Liver (tissue), 9 donors: Measurements from ENCODE around the gene PROX1. TPM values are rescaled to one million over a fixed set of nuclear protein-coding genes. Genes with fewer than 3 reads are reported as not detected.

Source experiments
- DNase-seq: peaks from one replicate; pipeline ENCODE4 v3.0.0-alpha.2; 2017; ENCODE audit warnings: low spot score
- H3K27ac ChIP-seq, 2 donors: one replicate each; pipeline ENCODE4 v1.7.0; 2013; ENCODE audit warnings: inconsistent platforms in 2 of 2, low read length in 2 of 2, control low read depth in 1 of 2, low read depth in 1 of 2, mild to moderate bottlenecking in 1 of 2
- H3K27me3 ChIP-seq, 4 donors: one replicate each; pipeline versions ENCODE4 v1.6.1 to v1.7.0; 2013; ENCODE audit warnings: low read length in 3 of 4, inconsistent platforms in 1 of 4, mild to moderate bottlenecking in 1 of 4, moderate library complexity in 1 of 4; ENCODE audit not compliant: control insufficient read depth in 4 of 4, insufficient read depth in 4 of 4
- H3K36me3 ChIP-seq, 4 donors: one replicate each; pipeline versions ENCODE4 v1.6.1 to v1.7.0; 2013; ENCODE audit warnings: low read length in 3 of 4, mild to moderate bottlenecking in 3 of 4, low read depth in 1 of 4, moderate library complexity in 1 of 4; ENCODE audit not compliant: control insufficient read depth in 4 of 4, insufficient read depth in 3 of 4
- H3K4me1 ChIP-seq, 4 donors: one replicate each; pipeline versions ENCODE4 v1.6.1 to v1.7.0; 2013; ENCODE audit warnings: low read length in 3 of 4, mild to moderate bottlenecking in 3 of 4, moderate library complexity in 1 of 4; ENCODE audit not compliant: control insufficient read depth in 4 of 4, insufficient read depth in 4 of 4
- H3K4me3 ChIP-seq, 3 donors: one replicate each; pipeline versions ENCODE4 v1.6.1 to v1.7.0; 2013; ENCODE audit warnings: low read length in 3 of 3, control low read depth in 1 of 3, low read depth in 1 of 3, mild to moderate bottlenecking in 1 of 3
- H3K9ac ChIP-seq, 2 donors: one replicate each; pipeline ENCODE4 v1.7.0; 2013; ENCODE audit warnings: low read length in 2 of 2, mild to moderate bottlenecking in 2 of 2, moderate library complexity in 2 of 2, control low read depth in 1 of 2, low read depth in 1 of 2
- H3K9me3 ChIP-seq, 4 donors: one replicate each; pipeline versions ENCODE4 v1.6.1 to v1.7.0; 2013; ENCODE audit warnings: low read length in 3 of 4; ENCODE audit not compliant: control insufficient read depth in 4 of 4
- EGR1 ChIP-seq, 2 donors: IDR thresholded peaks; 2 replicates each; pipeline ENCODE4 v1.6.1; 2016 to 2018; ENCODE audit warnings: antibody characterized with exemption in 2 of 2, low read depth in 2 of 2
- FOXA2 ChIP-seq: IDR thresholded peaks from 2 replicates; pipeline ENCODE4 v1.6.1; 2016; ENCODE audit warnings: antibody characterized with exemption
- GABPA ChIP-seq, 2 donors: IDR thresholded peaks in 1 of 2; conservative IDR thresholded peaks in 1 of 2; 2 replicates each; pipeline ENCODE4 v1.6.1; 2016; ENCODE audit warnings: antibody characterized with exemption in 2 of 2, mild to moderate bottlenecking in 1 of 2, moderate library complexity in 1 of 2
- HNF4A ChIP-seq, 2 donors: conservative IDR thresholded peaks; 2 replicates each; pipeline ENCODE4 v1.6.1; 2016; ENCODE audit warnings: antibody characterized with exemption in 2 of 2, mild to moderate bottlenecking in 2 of 2
- HNF4G ChIP-seq: IDR thresholded peaks from 2 replicates; pipeline ENCODE4 v1.6.1; 2016; ENCODE audit warnings: antibody characterized with exemption
- JUND ChIP-seq, 2 donors: IDR thresholded peaks; 2 replicates each; pipeline ENCODE4 v1.6.1; 2016; ENCODE audit warnings: antibody characterized with exemption in 2 of 2
- NR2F2 ChIP-seq: IDR thresholded peaks from 2 replicates; pipeline ENCODE4 v1.6.1; 2016; ENCODE audit warnings: antibody characterized with exemption
- RAD21 ChIP-seq, 2 donors: IDR thresholded peaks; 2 replicates each; pipeline ENCODE4 v1.6.1; 2016; ENCODE audit warnings: antibody characterized with exemption in 2 of 2, mild to moderate bottlenecking in 2 of 2
- RXRA ChIP-seq, 2 donors: IDR thresholded peaks; 2 replicates each; pipeline ENCODE4 v1.6.1; 2017 to 2018; ENCODE audit warnings: antibody characterized with exemption in 2 of 2, mild to moderate bottlenecking in 1 of 2
- SP1 ChIP-seq: IDR thresholded peaks from 2 replicates; pipeline ENCODE4 v1.6.1; 2018; ENCODE audit warnings: antibody characterized with exemption, mild to moderate bottlenecking
- TAF1 ChIP-seq: conservative IDR thresholded peaks from 2 replicates; pipeline ENCODE4 v1.6.1; 2016; ENCODE audit warnings: antibody characterized with exemption, mild to moderate bottlenecking
- YY1 ChIP-seq: IDR thresholded peaks from 2 replicates; pipeline ENCODE4 v1.6.1; 2016; ENCODE audit warnings: antibody characterized with exemption, mild to moderate bottlenecking
- WGBS: extraction: QIAGEN DNeasy Blood & Tissue Kit; methylation state at CpG from one replicate; pipeline ENCODE4 v1.1.7; 2013; 5-methylcytosine and 5-hydroxymethylcytosine counted together
- polyA plus RNA-seq, 2 donors: library from polyadenylated mRNA; stranded (reverse) in 1 of 2; unstranded in 1 of 2; fragments of 200-250 nt in 1 of 2; fragments of >200 nt in 1 of 2; fragmentation: Nextera tagmentation in 1 of 2; extraction: Ambion mirVana in 1 of 2; gene quantifications; one replicate each; pipeline versions ENCODE4 v1.2.1 to v1.2.3, GENCODE V29; 2013 to 2015
- total RNA-seq, 2 donors: library from RNA; depleted of rRNA; stranded (reverse); fragments of >200 nt; gene quantifications; one replicate each; pipeline ENCODE4 v1.2.3, GENCODE V29; 2014
- TF ChIP-seq, protein P1 (sequence below): IDR thresholded peaks from 2 replicates; pipeline ENCODE4 v1.6.1; 2016; ENCODE audit warnings: antibody characterized with exemption
- TF ChIP-seq, protein P2 (sequence below): IDR thresholded peaks from 2 replicates; pipeline ENCODE4 v1.6.1; 2016; ENCODE audit warnings: antibody characterized with exemption, mild to moderate bottlenecking
- TF ChIP-seq, protein P3 (sequence below): IDR thresholded peaks from 2 replicates; pipeline ENCODE4 v1.6.1; 2016; ENCODE audit warnings: antibody characterized with exemption
- TF ChIP-seq, protein P4 (sequence below): IDR thresholded peaks from 2 replicates; pipeline ENCODE4 v1.6.1; 2016; ENCODE audit warnings: antibody characterized with exemption
- TF ChIP-seq, protein P5 (sequence below): fragments of 150-350 bp; IDR thresholded peaks from 2 replicates; pipeline ENCODE4 v1.5.1; 2017; ENCODE audit warnings: improper control_type of control experiment, low read depth, low read length; ENCODE audit not compliant: missing input control
- donor health status: healthy.
- donor health status: healthy.
- donor health status: healthy.
- donor health status: healthy.
- donor health status: healthy.

PROX1 gene
- total and polyA plus RNA-seq, 4 donors = 18.3 to 101 (median 31.3) TPM

DNA sequence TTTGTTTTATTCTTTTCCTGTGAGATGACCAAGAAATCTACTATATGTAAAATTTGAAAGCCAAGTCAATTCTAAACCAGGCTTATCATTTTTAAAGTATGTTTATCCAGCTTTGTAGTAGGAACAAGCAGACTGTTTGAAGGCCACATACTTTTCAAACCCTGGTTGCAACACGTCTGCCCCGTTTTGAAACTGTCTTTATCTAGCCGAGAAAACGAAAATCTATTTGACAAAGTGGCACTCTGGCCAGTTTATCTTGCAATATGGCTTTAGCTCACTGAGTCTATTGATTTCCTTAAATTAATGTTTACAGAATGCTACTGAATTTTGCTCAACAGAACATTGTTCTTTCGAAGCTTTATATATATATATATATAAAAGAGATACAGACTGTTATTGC, 39.7 kb downstream of the PROX1 start:
- Histone ChIP-seq H3K9ac (no peak overlapping the region), H3K9me3 (no peaks in the 10 kb centered on the region), H3K36me3 (peaks cover 3 to 36% (median 16%) of the 10 kb centered on the region in 4 donors), H3K4me1 (peaks cover 7 to 78% (median 63%) of the 10 kb centered on the region in 4 donors), H3K27me3 (no peaks in the 10 kb centered on the region), H3K27ac (peak overlapping the region; percentile 50 to 58), H3K4me3 (no peak overlapping the region)
- TF ChIP-seq, protein P1, sequence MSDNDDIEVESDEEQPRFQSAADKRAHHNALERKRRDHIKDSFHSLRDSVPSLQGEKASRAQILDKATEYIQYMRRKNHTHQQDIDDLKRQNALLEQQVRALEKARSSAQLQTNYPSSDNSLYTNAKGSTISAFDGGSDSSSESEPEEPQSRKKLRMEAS = peak; percentile 53
- peak in 1 of 2 donors; percentile 19 for TF ChIP-seq EGR1 (IDR thresholded peaks at IDR 0.05; ENCODE audit: low read depth in 2 of 2)
- peak; percentile 60 to 80 for TF ChIP-seq JUND (IDR thresholded peaks at IDR 0.05)
- no peak for TF ChIP-seq SP1
- TF ChIP-seq GABPA (IDR thresholded peaks at IDR 0.05 in 1 of 2, conservative IDR thresholded peaks at IDR 0.05 in 1 of 2) = no peak
- TF ChIP-seq RXRA (IDR thresholded peaks at IDR 0.05) = peak; percentile 61 to 77
- TF ChIP-seq, protein P2, sequence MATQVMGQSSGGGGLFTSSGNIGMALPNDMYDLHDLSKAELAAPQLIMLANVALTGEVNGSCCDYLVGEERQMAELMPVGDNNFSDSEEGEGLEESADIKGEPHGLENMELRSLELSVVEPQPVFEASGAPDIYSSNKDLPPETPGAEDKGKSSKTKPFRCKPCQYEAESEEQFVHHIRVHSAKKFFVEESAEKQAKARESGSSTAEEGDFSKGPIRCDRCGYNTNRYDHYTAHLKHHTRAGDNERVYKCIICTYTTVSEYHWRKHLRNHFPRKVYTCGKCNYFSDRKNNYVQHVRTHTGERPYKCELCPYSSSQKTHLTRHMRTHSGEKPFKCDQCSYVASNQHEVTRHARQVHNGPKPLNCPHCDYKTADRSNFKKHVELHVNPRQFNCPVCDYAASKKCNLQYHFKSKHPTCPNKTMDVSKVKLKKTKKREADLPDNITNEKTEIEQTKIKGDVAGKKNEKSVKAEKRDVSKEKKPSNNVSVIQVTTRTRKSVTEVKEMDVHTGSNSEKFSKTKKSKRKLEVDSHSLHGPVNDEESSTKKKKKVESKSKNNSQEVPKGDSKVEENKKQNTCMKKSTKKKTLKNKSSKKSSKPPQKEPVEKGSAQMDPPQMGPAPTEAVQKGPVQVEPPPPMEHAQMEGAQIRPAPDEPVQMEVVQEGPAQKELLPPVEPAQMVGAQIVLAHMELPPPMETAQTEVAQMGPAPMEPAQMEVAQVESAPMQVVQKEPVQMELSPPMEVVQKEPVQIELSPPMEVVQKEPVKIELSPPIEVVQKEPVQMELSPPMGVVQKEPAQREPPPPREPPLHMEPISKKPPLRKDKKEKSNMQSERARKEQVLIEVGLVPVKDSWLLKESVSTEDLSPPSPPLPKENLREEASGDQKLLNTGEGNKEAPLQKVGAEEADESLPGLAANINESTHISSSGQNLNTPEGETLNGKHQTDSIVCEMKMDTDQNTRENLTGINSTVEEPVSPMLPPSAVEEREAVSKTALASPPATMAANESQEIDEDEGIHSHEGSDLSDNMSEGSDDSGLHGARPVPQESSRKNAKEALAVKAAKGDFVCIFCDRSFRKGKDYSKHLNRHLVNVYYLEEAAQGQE = peak; percentile 16
- TF ChIP-seq, protein P3, sequence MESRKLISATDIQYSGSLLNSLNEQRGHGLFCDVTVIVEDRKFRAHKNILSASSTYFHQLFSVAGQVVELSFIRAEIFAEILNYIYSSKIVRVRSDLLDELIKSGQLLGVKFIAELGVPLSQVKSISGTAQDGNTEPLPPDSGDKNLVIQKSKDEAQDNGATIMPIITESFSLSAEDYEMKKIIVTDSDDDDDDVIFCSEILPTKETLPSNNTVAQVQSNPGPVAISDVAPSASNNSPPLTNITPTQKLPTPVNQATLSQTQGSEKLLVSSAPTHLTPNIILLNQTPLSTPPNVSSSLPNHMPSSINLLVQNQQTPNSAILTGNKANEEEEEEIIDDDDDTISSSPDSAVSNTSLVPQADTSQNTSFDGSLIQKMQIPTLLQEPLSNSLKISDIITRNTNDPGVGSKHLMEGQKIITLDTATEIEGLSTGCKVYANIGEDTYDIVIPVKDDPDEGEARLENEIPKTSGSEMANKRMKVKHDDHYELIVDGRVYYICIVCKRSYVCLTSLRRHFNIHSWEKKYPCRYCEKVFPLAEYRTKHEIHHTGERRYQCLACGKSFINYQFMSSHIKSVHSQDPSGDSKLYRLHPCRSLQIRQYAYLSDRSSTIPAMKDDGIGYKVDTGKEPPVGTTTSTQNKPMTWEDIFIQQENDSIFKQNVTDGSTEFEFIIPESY = peak; percentile 54
- TF ChIP-seq HNF4A (conservative IDR thresholded peaks at IDR 0.05) = peak; percentile 72 to 74
- TF ChIP-seq YY1 = peak; percentile 59
- peak; percentile 28 to 39 for TF ChIP-seq RAD21 (IDR thresholded peaks at IDR 0.05)
- no peak for TF ChIP-seq TAF1
- TF ChIP-seq FOXA2 = no peak
- TF ChIP-seq, protein P4, sequence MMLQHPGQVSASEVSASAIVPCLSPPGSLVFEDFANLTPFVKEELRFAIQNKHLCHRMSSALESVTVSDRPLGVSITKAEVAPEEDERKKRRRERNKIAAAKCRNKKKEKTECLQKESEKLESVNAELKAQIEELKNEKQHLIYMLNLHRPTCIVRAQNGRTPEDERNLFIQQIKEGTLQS = peak; percentile 70
- TF ChIP-seq, protein P5, sequence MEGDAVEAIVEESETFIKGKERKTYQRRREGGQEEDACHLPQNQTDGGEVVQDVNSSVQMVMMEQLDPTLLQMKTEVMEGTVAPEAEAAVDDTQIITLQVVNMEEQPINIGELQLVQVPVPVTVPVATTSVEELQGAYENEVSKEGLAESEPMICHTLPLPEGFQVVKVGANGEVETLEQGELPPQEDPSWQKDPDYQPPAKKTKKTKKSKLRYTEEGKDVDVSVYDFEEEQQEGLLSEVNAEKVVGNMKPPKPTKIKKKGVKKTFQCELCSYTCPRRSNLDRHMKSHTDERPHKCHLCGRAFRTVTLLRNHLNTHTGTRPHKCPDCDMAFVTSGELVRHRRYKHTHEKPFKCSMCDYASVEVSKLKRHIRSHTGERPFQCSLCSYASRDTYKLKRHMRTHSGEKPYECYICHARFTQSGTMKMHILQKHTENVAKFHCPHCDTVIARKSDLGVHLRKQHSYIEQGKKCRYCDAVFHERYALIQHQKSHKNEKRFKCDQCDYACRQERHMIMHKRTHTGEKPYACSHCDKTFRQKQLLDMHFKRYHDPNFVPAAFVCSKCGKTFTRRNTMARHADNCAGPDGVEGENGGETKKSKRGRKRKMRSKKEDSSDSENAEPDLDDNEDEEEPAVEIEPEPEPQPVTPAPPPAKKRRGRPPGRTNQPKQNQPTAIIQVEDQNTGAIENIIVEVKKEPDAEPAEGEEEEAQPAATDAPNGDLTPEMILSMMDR = no peak
- WGBS = 27% methylated on average over 5 of the region's 5 CpGs
- DNase-seq = no peak

DNA sequence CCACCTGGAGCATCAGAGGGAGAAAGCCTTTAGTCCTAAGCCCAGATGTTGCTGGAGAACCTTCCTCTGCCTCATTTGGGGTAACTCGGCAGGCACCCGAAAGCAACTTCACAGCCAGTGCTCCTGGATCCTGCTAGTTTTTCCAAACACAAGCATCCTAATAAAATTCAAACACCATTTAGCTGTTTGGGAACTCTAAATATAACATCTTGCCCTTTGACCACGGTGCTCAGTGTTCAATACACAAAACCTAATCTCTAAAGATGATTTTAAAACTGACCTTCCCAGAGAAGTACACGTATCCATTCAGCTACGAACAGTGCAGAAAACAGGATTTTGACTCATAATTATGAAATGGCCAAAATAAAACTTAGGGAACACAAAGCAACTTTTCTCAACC, 40.3 kb downstream of the PROX1 start:
- peak overlapping the region; percentile 58 to 65 for H3K27ac ChIP-seq
- H3K9ac ChIP-seq = peak overlapping the region in 1 of 2 donors; percentile 28
- 33% methylated on average over 5 of the region's 5 CpGs for WGBS

More for the DNA sequence above, 40.3 kb downstream of the PROX1 start:
- TF ChIP-seq RXRA (IDR thresholded peaks at IDR 0.05) (peak in 1 of 2 donors; percentile 56), RAD21 (IDR thresholded peaks at IDR 0.05) (peak in 1 of 2 donors; percentile 18), FOXA2 (peak; percentile 20), SP1 (peak; percentile 43), HNF4A (conservative IDR thresholded peaks at IDR 0.05) (peak; percentile 65 to 70), HNF4G (peak; percentile 14), NR2F2 (no peak)
- TF ChIP-seq, protein P4 = no peak
- H3K4me1 ChIP-seq = peaks cover 7 to 79% (median 62%) of the 10 kb centered on the region in 4 donors
- peaks cover 3 to 42% (median 18%) of the 10 kb centered on the region in 4 donors for H3K36me3 ChIP-seq
- DNase-seq = no peak
- no peaks in the 10 kb centered on the region for H3K9me3 ChIP-seq
- H3K4me3 ChIP-seq = no peak overlapping the region
- no peaks in the 10 kb centered on the region for H3K27me3 ChIP-seq
